G401.6 (cell line): ENCODE data around the gene SLC25A5.
"Not testable (repeated sequence)": the region's sequence is repeated elsewhere in the genome, so short reads cannot be mapped to it uniquely, and the experiment has no call there.

ENCODE experiments used
- FAIRE-seq: peaks from 2 replicates; lab custom pipeline; 2012; peaks lifted over from hg19 to GRCh38; lab: Jason Lieb, UNC

SLC25A5 gene

GRCh38 chrX:119467842-119468550, at the start of gene SLC25A5:
SLC25A5 (plus strand) TSS chrX:119468444; CDS start chrX:119468516, 72 bp downstream.
- no peak for FAIRE-seq

GRCh38 chrX:119419146-119419545, 49.1 kb upstream of the SLC25A5 start:
- no peak for FAIRE-seq

- FAIRE-seq: no peak
Measured at GRCh38 chrX:119419898-119420297, 48.3 kb upstream of the SLC25A5 start.

- no peak for FAIRE-seq
Measured at GRCh38 chrX:119421016-119421705, 47.1 kb upstream of the SLC25A5 start.

GRCh38 chrX:119423631-119424030, 44.6 kb upstream of the SLC25A5 start:
- no peak for FAIRE-seq

- FAIRE-seq: no peak
Measured at GRCh38 chrX:119424999-119425398, 43.2 kb upstream of the SLC25A5 start.

- no peak for FAIRE-seq
Measured at GRCh38 chrX:119427024-119427794, 41.0 kb upstream of the SLC25A5 start.

GRCh38 chrX:119427795-119428185, 40.5 kb upstream of the SLC25A5 start:
- no peak for FAIRE-seq

GRCh38 chrX:119429471-119429870, 38.8 kb upstream of the SLC25A5 start:
- no peak for FAIRE-seq

- FAIRE-seq: not testable (repeated sequence)
Measured at GRCh38 chrX:119441295-119441694, 26.9 kb upstream of the SLC25A5 start.

GRCh38 chrX:119442286-119442685, 26.0 kb upstream of the SLC25A5 start:
- FAIRE-seq: no peak

GRCh38 chrX:119453202-119453601, 15.0 kb upstream of the SLC25A5 start:
- no peak for FAIRE-seq

- FAIRE-seq: no peak
Measured at GRCh38 chrX:119455264-119455663, 13.0 kb upstream of the SLC25A5 start.

GRCh38 chrX:119459181-119459580, 9.1 kb upstream of the SLC25A5 start:
- FAIRE-seq: no peak

GRCh38 chrX:119465555-119465954, 2.7 kb upstream of the SLC25A5 start:
- no peak for FAIRE-seq

- FAIRE-seq: no peak
Measured at GRCh38 chrX:119466970-119467369, 1.3 kb upstream of the SLC25A5 start.

GRCh38 chrX:119467433-119467832, 811 bp upstream of the SLC25A5 start:
- no peak for FAIRE-seq

GRCh38 chrX:119468551-119469312, 488 bp downstream of the SLC25A5 start:
- no peak for FAIRE-seq

- FAIRE-seq: no peak
Measured at GRCh38 chrX:119469313-119469635, 1.0 kb downstream of the SLC25A5 start.

- FAIRE-seq: peak; percentile 40
Measured at GRCh38 chrX:119474615-119475388, 6.6 kb downstream of the SLC25A5 start.

- FAIRE-seq: no peak
Measured at GRCh38 chrX:119475389-119476101, 7.3 kb downstream of the SLC25A5 start.
